ENCODE results near the gene TRIM31.
"Not testable (repeated sequence)": the region's sequence is repeated elsewhere in the genome, so short reads cannot be mapped to it uniquely, and the experiment has no call there.

TRIM31 gene

GRCh38 chr6:30149234-30149633, 36.3 kb upstream of the TRIM31 start:
- no peak for DNase-seq (ENCODE audit: low read depth)

DNA sequence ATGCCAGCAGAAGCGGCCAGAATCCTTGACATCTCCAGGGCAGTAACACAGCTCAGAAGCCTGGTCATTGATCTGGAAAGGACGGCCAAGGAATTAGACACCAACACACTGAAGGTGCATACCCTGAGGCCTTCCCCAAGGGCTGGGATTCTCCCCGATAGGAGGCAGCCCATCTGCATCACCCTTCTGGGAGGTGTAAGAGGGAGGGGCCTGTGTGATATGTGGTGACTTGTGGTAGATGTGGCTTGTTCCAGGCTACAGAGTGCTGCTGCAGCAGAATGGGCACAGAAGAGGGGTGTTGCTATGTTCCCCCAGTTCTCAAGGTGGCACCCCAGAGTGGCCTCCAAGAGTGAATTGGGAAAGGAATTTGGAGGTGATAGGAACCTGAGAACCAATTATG, 34.2 kb upstream of the TRIM31 start:
- no peak for DNase-seq (ENCODE audit: low read depth)

DNA sequence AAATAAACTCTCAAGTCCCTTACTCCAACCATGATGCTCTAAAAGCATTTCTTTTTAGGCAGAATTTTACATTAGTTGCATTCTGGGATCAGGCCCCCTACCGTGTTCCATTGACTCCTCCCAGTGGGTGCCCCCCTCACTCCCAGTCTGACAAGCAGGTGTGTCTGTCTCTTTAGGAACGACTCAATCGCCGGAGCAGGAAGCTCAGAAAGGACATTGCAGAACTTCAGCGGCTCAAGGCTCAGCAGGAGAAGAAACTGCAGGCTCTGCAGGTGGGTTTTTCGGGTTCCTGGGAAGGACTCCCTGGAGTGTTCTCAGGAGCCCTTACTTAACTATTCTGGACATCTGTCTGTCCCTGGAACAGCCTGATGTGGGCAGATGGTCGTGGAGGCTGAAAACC, 32.9 kb upstream of the TRIM31 start:
- DNase-seq (ENCODE audit: low read depth): no peak

DNA sequence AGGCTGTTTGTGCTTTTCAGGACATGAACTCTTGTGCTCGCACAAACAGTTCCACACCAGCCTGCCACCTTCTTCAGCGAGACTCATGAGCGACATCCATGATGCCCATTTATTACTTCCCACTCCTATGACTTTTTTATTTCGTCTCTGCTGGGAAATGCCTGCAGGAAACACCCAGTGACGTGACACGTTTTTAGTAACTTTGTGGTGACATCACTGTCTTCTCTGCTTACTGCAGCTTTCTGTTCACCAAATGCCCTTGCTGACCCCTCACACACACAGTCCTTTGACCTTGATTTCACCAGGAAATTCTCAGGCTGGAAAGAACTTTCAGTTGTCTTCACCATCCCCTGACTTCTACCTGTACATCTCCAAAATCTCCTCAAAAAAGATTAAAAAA, 31.9 kb upstream of the TRIM31 start:
- no peak for DNase-seq (ENCODE audit: low read depth)

DNA sequence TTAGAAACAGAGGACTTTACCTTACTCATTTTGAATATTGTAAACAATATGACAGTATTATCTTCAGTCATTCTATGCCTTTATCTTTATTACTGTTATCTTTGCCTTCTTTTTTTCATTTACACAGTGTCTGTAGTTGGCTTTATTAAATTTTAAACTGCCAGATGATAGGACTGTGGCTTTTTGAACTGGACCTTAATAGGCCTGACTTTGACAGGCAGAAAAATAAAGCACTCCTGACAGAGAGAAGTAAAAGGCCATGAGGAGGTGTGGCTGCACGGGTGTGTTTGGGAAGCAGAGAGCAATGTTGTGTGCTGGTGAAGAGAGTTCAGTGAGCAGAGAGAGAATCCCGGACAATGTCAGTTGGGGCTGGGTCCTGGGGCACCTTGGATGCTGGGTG, 30.9 kb upstream of the TRIM31 start:
- DNase-seq (ENCODE audit: low read depth): no peak

- DNase-seq (ENCODE audit: low read depth): no peak
Measured at GRCh38 chr6:30142665-30143064, 29.8 kb upstream of the TRIM31 start.

DNA sequence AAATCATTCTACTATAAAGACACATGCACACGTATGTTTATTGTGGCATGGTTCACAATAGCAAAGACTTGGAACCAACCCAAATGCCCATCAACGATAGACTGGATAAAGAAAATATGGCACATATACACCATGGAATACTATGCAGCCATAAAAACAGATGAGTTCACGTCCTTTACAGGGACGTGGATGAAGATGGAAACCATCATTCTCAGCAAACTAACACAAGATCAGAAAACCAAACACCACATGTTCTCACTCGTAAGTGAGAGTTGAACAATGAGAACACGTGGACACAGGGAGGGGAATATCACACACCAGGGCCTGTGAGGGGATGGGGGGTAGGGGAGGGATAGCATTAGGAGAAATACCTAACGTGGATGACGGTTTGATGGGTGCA, 27.4 kb upstream of the TRIM31 start:
- not testable (repeated sequence) for DNase-seq (ENCODE audit: low read depth)

- DNase-seq (ENCODE audit: low read depth): no peak
Measured at GRCh38 chr6:30136570-30137286, 23.8 kb upstream of the TRIM31 start.

DNA sequence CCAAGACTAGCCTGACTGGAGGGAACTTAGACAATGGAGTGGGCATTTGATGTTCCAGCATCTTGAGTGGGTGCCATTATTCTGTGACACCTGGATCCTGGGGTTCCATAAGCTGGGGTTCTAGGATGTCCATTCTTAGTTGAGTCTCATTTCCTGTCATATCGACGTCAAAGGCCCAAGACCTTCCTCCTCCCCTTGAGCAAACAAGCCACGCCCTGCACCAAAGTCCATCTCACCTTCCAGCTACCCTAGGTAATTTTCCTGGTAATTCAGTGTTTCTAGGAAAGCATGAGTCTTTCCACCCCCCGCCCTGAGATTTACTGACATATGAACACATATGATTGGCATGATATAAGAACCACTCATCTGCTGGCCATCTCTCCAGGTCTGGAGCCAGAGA, 22.9 kb upstream of the TRIM31 start, which contains the start of gene TRIM40:
TSS of gene TRIM40 (plus strand) at position 384 of the 400 bp plus-strand sequence. CDS start 897 bp downstream, outside the sequence.
- no peak for DNase-seq (ENCODE audit: low read depth)

DNA sequence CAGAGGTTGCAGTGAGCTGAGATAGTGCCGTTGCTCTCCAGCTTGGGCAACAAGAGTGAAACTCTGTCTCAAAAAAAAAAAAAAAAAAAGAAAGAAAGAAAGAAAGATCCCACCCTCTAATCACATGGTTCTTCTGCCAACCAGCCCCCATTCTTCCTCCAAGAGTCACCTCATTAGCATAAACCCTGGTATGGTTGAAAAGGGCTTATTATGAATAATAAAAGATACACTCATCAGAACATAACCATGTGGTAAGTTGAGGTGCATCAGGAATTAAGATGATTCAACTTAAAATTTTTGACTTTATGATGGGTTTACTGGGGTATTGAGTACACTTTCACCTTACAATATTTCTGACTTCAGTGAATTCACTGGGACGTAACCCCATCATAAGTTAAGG, 22.3 kb upstream of the TRIM31 start:
- DNase-seq (ENCODE audit: low read depth): no peak

DNA sequence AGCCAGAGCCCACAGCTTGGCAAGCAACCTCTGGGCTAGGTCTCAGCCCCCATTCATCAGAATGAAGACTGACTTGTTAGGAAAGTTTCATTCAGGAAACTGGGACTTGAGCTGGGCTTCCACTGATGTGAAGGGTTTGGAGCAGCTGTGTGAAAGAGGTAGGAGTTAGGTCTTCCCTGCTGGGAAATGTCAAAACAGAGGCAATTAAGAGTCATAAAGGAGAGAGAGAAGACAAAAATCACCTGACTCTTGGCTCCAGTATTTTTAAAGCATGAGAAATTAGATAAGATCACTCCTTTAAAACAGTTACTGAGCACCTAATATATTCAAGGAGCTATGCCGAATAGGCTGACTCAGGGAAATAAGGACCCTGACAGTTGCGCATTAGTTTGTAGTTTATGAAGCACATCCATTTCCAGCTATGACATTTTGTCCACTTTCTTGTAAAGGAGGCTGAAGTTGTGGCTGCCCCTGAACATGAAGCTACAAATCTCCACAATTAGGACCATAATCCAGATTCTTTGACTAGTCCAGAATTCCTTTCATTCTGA, 19.1 kb upstream of the TRIM31 start:
- no peak for DNase-seq (ENCODE audit: low read depth)

GRCh38 chr6:30130887-30131862, 18.3 kb upstream of the TRIM31 start:
- peak; percentile 15 for DNase-seq (ENCODE audit: low read depth)

- DNase-seq (ENCODE audit: low read depth): no peak
Measured at GRCh38 chr6:30130179-30130679, 17.3 kb upstream of the TRIM31 start.

DNA sequence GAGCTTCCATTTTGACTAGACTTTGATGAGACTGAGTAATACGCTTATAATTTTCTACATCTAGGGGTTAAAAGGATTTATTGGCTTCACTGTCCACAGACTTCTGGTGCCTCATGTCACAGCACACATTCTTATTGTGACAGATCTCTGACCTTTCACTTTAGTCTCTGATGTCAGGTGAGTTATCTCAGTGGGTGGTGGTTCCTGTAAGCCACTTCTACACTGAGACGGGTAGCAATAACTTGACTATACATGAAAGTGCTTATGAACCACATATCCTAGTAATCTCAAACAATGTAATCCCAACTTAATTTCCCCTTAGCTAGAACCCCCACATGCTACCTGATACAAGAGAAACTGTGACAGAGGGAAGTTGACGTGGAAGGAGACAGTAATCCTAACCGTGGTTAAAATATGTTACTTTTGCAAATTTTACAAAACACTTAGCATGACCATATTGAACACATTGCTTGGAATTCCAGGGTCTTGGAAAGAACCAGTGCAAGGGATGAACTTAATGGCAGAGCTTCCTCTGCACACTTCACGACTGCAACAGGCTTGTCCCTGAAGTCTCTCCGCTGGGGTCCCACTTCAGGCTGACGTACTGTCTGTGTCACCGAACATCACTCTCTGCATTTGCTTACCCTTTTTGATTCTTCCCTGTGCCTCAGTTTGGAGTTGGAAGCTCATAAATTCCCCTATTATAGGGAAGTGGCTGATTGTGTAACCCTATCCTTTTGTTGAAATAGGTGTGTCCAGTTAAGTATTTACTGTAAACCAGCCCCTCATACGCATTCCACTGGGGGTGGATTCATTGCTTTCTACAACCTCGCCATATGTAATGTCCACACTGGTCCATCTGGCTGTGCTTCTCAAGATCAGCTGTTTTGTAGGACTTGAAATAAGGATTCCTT, 16.6 kb upstream of the TRIM31 start:
- DNase-seq (ENCODE audit: low read depth): no peak

GRCh38 chr6:30127238-30128093, 14.6 kb upstream of the TRIM31 start:
- no peak for DNase-seq (ENCODE audit: low read depth)

DNA sequence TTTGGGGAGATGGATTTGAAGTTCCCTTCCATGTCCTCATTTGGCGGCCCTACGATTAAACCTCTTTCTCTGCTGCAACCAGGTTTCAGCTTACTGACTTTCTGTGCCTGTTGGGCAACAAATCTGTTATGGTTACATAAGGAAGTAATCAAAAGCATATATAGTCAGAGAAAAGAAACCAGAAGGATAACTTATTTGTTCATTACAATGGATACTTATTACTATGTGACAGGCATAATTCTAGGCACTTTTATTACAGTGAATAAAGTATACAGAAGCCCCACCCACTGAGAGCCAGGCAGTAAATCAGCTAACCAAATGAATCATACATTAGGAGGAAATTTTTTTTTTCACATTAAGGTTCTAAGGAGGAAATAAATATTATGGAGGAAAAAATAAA, 9.6 kb upstream of the TRIM31 start:
- DNase-seq (ENCODE audit: low read depth): no peak

GRCh38 chr6:30121446-30122366, 8.8 kb upstream of the TRIM31 start:
- DNase-seq (ENCODE audit: low read depth): no peak

DNA sequence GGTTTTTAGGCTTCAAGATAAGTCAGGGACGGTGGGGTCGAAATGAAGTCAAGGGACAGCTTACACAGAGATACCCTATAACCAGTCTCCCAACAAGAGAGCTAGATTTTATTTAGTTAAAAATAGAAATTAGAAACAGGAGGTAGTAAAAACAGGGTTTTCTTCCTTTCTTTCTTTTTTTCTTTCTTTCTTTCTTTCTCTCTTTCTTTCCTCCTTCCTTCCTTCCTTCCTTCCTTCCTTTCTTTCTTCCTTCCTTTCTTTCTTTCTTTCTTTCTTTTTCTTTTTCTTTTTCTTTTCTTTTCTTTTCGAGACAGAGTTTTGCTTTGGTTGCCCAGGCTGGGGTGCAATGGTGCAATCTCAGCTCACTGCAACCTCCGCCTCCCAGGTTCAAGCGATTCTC, 5.8 kb upstream of the TRIM31 start:
- DNase-seq (ENCODE audit: low read depth): not testable (repeated sequence)

DNA sequence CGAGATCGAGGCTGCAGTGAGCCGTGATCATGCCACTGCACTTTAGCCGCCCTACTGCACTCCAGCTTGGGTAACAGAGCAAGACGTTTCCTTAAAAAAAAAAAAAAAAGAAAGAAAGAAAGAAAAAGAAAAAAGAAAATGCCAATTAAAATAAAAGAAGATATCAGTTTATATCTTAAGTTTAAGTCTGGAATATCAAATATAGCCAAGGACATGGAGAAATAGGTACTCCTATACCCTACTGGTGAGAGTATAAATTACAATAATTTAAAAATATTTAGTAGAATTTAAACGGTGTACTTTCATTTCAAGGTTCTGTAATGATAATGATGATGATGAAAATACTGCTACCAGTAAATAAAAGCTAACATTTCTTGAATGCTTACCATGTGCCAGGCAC, 3.8 kb upstream of the TRIM31 start:
- DNase-seq (ENCODE audit: low read depth): no peak

Data from stimulated activated CD8-positive, alpha-beta memory T cell treated with anti-CD3 and anti-CD28 coated beads, Interleukin-12 subunit alpha, Interleukin-12 subunit beta, amount 100 ng/mL, for 4 hours (primary cell).